Endodermal cell (in vitro differentiated cells): ENCODE results near the gene IP6K3. TPM values are rescaled to one million over a fixed set of nuclear protein-coding genes. Genes with fewer than 3 reads are reported as not detected.

Source experiments
- DNase-seq: peaks from one replicate; pipeline ENCODE4 v3.0.0-alpha.2; 2017
- H3K27ac ChIP-seq: 2 replicates; pipeline ENCODE4 v1.5.1; 2013; ENCODE audit warnings: mild to moderate bottlenecking, low read depth, low read length, moderate library complexity
- H3K27me3 ChIP-seq: 2 replicates; pipeline ENCODE4 v1.6.1; 2013; ENCODE audit warnings: mild to moderate bottlenecking, low read length, moderate library complexity; ENCODE audit not compliant: insufficient read depth, control insufficient read depth, poor library complexity, severe bottlenecking
- H3K36me3 ChIP-seq: 2 replicates; pipeline ENCODE4 v1.7.0; 2013; ENCODE audit warnings: mild to moderate bottlenecking, low read length, moderate library complexity; ENCODE audit not compliant: control insufficient read depth, insufficient read depth
- H3K4me1 ChIP-seq: one replicate; pipeline ENCODE4 v1.7.0; 2013; ENCODE audit warnings: low read length; ENCODE audit not compliant: control insufficient read depth, insufficient read depth
- H3K4me3 ChIP-seq: 2 replicates; pipeline ENCODE4 v1.5.1; 2013; ENCODE audit warnings: mild to moderate bottlenecking, low read length, moderate library complexity
- H3K9ac ChIP-seq: 2 replicates; pipeline ENCODE4 v1.6.1; 2013; ENCODE audit warnings: mild to moderate bottlenecking, low read length, moderate library complexity; ENCODE audit not compliant: poor library complexity, severe bottlenecking; ENCODE audit errors: extremely low read depth
- H3K9me3 ChIP-seq: 2 replicates; pipeline ENCODE4 v1.6.1; 2013; ENCODE audit warnings: mild to moderate bottlenecking, low read length, moderate library complexity; ENCODE audit not compliant: control insufficient read depth
- H3K27ac Mint-ChIP-seq: 2 replicates; pipeline ENCODE4 v1.8.0; 2020; ENCODE audit warnings: mixed read lengths
- H3K27me3 Mint-ChIP-seq: 2 replicates; pipeline ENCODE4 v1.8.0; 2021; ENCODE audit warnings: mild to moderate bottlenecking, mixed read lengths; ENCODE audit not compliant: insufficient read depth
- H3K36me3 Mint-ChIP-seq: 2 replicates; pipeline ENCODE4 v1.8.0; 2020; ENCODE audit warnings: low read depth, mixed read lengths
- H3K4me1 Mint-ChIP-seq: 2 replicates; pipeline ENCODE4 v1.8.0; 2020; ENCODE audit warnings: mixed read lengths
- H3K4me3 Mint-ChIP-seq: 2 replicates; pipeline ENCODE4 v1.8.0; 2020; ENCODE audit warnings: mild to moderate bottlenecking, moderate library complexity, mixed read lengths
- H3K9me3 Mint-ChIP-seq: 2 replicates; pipeline ENCODE4 v1.8.0; 2020; ENCODE audit warnings: mild to moderate bottlenecking, mixed read lengths
- CTCF ChIP-seq: fragments of 200-600 bp; sonication (generic); conservative IDR thresholded peaks from 2 replicates; pipeline ENCODE4 v1.5.0; 2021; ENCODE audit warnings: antibody characterized with exemption, mild to moderate bottlenecking
- WGBS, 2 experiments: methylation state at CpG; one replicate each; pipeline versions ENCODE4 v1.1.5 to v1.1.7; 2013; ENCODE audit warnings: missing lambda C conversion rate in 2 of 2, mixed read lengths in 1 of 2; ENCODE audit not compliant: insufficient coverage in 1 of 2, insufficient read length in 1 of 2; 5-methylcytosine and 5-hydroxymethylcytosine counted together
- long read RNA-seq, 4 experiments: library from polyadenylated mRNA in 2 of 4; library from RNA in 1 of 4; library from capped mRNA in 1 of 4; stranded (forward) in 3 of 4; unstranded in 1 of 4; transcript quantifications; one replicate each; pipeline ENCODE4 v2.0.0, GENCODE V29; 2020 to 2021; ENCODE audit warnings: inconsistent platforms in 1 of 4
- polyA plus RNA-seq, 2 experiments: library from polyadenylated mRNA; stranded (reverse); fragments of 50-300 nt; gene quantifications; one replicate each; pipeline ENCODE4 v1.2.3, GENCODE V29; 2013
- total RNA-seq, 2 donors: library from RNA; stranded (reverse); fragmentation: NEBNext Ultra II Directional in 1 of 2; extraction: Animal tissue kit (Norgen Biotek cat#: 25700) in 1 of 2; gene quantifications; 2 replicates in 1 of 2; 3 replicates in 1 of 2; pipeline ENCODE4 v1.2.1, GENCODE V29; 2021

IP6K3 gene
- not detected for total RNA-seq
- 1.1 TPM for polyA plus RNA-seq (2013, experiment 1 of 2)
- polyA plus RNA-seq (2013, experiment 2 of 2): 2.3 TPM
- long read RNA-seq, experiment 1: 0 reads
- long read RNA-seq, experiment 2: 0 reads
- long read RNA-seq, experiment 3, partial matches to known transcripts: 0 of 1 reads
- long read RNA-seq, experiment 3, other reads (novel, unspliced or antisense): 1 of 1 reads
- long read RNA-seq, experiment 4: 0 reads

- no peak for TF ChIP-seq CTCF
- Histone ChIP-seq H3K27ac (peak within 1 kb of the TSS; percentile 71), H3K9ac (no peak within 1 kb of the TSS), H3K36me3 (no peaks in the 10 kb centered on the region), H3K4me1 (peaks cover 21% of the 10 kb centered on the region), H3K9me3 (no peaks in the 10 kb centered on the region), H3K4me3 (no peak within 1 kb of the TSS), H3K27me3 (no peaks in the 10 kb centered on the region)
- no peak within 1 kb of the TSS for H3K4me3 Mint-ChIP-seq
- 61 to 71% methylated on average over 2 to 10 of the region's 10 CpGs for WGBS, 2 experiments
- H3K27ac Mint-ChIP-seq: no peak within 1 kb of the TSS
- no peaks in the 10 kb centered on the region for H3K36me3 Mint-ChIP-seq
- H3K4me1 Mint-ChIP-seq: peaks cover 45% of the 10 kb centered on the region
- no peak for DNase-seq
- H3K9me3 Mint-ChIP-seq: no peaks in the 10 kb centered on the region
- peaks cover 8% of the 10 kb centered on the region for H3K27me3 Mint-ChIP-seq
These were observed at the start of gene IP6K3 for GRCh38 chr6:33746651-33747100. IP6K3 (minus strand) TSS chr6:33746905; CDS start chr6:33735476, 11,429 bp downstream.

GRCh38 chr6:33794910-33795623 is 48.4 kb upstream of the IP6K3 start:
- Mint-ChIP-seq H3K27me3 (peaks cover 13% of the 10 kb centered on the region), H3K4me1 (peaks cover 25% of the 10 kb centered on the region), H3K36me3 (no peaks in the 10 kb centered on the region), H3K9me3 (no peaks in the 10 kb centered on the region), H3K27ac (no peak overlapping the region), H3K4me3 (no peak overlapping the region)
- H3K9ac ChIP-seq: no peak overlapping the region
- H3K9me3 ChIP-seq: no peaks in the 10 kb centered on the region
- H3K4me1 ChIP-seq: peaks cover 4% of the 10 kb centered on the region
- H3K4me3 ChIP-seq: no peak overlapping the region
- no peak overlapping the region for H3K27ac ChIP-seq
- H3K27me3 ChIP-seq: no peaks in the 10 kb centered on the region
- peak; percentile 21 for TF ChIP-seq CTCF
- no peaks in the 10 kb centered on the region for H3K36me3 ChIP-seq
- 67 to 77% methylated on average over 7 to 14 of the region's 14 CpGs for WGBS, 2 experiments
- DNase-seq: peak; percentile 70

GRCh38 chr6:33792981-33793380 is 46.3 kb upstream of the IP6K3 start:
- H3K9me3 ChIP-seq: no peaks in the 10 kb centered on the region
- no peak overlapping the region for H3K27ac ChIP-seq
- peaks cover 36% of the 10 kb centered on the region for H3K4me1 Mint-ChIP-seq
- no peaks in the 10 kb centered on the region for H3K27me3 ChIP-seq
- H3K27ac Mint-ChIP-seq: no peak overlapping the region
- H3K36me3 ChIP-seq: no peaks in the 10 kb centered on the region
- no peak for TF ChIP-seq CTCF
- 83 to 87% methylated on average over 7 to 10 of the region's 10 CpGs for WGBS, 2 experiments
- no peak overlapping the region for H3K9ac ChIP-seq
- peaks cover 10% of the 10 kb centered on the region for H3K4me1 ChIP-seq
- H3K4me3 ChIP-seq: no peak overlapping the region
- no peaks in the 10 kb centered on the region for H3K9me3 Mint-ChIP-seq
- no peak for DNase-seq
- peaks cover 11% of the 10 kb centered on the region for H3K27me3 Mint-ChIP-seq
- no peak overlapping the region for H3K4me3 Mint-ChIP-seq
- H3K36me3 Mint-ChIP-seq: no peaks in the 10 kb centered on the region
